Measurements from ENCODE around the gene ACOX3.

ACOX3 gene

GRCh38 chr4:8478801-8479744 is 38.5 kb upstream of the ACOX3 start:
- Histone ChIP-seq H3K27ac (no peak overlapping the region), H3K4me2 (no peak overlapping the region), H4K20me1 (ENCODE audit: insufficient read depth) (no peaks in the 10 kb centered on the region), H3K79me2 (ENCODE audit: insufficient read depth, low read depth) (no peaks in the 10 kb centered on the region), H3K4me3 (IDR thresholded peaks at IDR 0.05; ENCODE audit: insufficient read depth, low read depth, low read length) (no peak overlapping the region), H3K27me3 (ENCODE audit: insufficient read depth, low read depth) (no peaks in the 10 kb centered on the region), H3K4me1 (ENCODE audit: low read depth, poor library complexity, severe bottlenecking) (no peaks in the 10 kb centered on the region), H2AFZ (ENCODE audit: low read depth) (no peak overlapping the region), H3K9ac (no peak overlapping the region), H3K36me3 (ENCODE audit: insufficient read depth) (no peaks in the 10 kb centered on the region)
- TF ChIP-seq CTCF (conservative IDR thresholded peaks at IDR 0.05; ENCODE audit: low read depth, low read length), result no peak

GRCh38 chr4:8478371-8478770 is 37.8 kb upstream of the ACOX3 start:
- H3K27ac ChIP-seq, result no peak overlapping the region
- no peak overlapping the region for H3K9ac ChIP-seq
- no peaks in the 10 kb centered on the region for H3K4me1 ChIP-seq (ENCODE audit: low read depth, poor library complexity, severe bottlenecking)
- no peak for TF ChIP-seq CTCF (conservative IDR thresholded peaks at IDR 0.05; ENCODE audit: low read depth, low read length)
- H3K79me2 ChIP-seq (ENCODE audit: insufficient read depth, low read depth), result no peaks in the 10 kb centered on the region
- no peaks in the 10 kb centered on the region for H3K36me3 ChIP-seq (ENCODE audit: insufficient read depth)
- no peak overlapping the region for H3K4me2 ChIP-seq
- H3K4me3 ChIP-seq (IDR thresholded peaks at IDR 0.05; ENCODE audit: insufficient read depth, low read depth, low read length), result no peak overlapping the region
- no peaks in the 10 kb centered on the region for H3K27me3 ChIP-seq (ENCODE audit: insufficient read depth, low read depth)
- no peaks in the 10 kb centered on the region for H4K20me1 ChIP-seq (ENCODE audit: insufficient read depth)
- no peak overlapping the region for H2AFZ ChIP-seq (ENCODE audit: low read depth)

DNA sequence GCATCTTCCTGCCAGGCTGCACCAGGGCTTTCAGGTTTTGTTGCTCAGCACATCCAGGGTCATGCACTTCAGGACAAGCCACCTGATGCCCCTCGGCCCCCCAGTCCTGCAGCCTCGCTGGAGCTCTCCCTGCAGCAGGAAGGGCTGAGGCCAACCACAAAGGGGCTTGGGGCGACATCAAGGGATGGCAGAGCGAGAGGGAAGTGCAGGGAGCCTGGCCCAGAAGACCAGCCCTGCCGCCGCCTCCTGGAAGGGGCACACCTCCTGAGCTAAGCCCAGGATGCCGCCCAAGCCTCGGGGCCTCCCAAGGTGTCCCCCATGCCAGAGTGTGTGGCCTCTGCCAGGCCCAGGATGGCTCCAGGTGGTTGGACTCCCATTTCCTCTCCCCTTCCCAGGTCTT is 37.2 kb upstream of the ACOX3 start:
- no peaks in the 10 kb centered on the region for H3K4me1 ChIP-seq (ENCODE audit: low read depth, poor library complexity, severe bottlenecking)
- no peak overlapping the region for H3K4me3 ChIP-seq (IDR thresholded peaks at IDR 0.05; ENCODE audit: insufficient read depth, low read depth, low read length)
- TF ChIP-seq CTCF (conservative IDR thresholded peaks at IDR 0.05; ENCODE audit: low read depth, low read length), result no peak
- H3K27me3 ChIP-seq (ENCODE audit: insufficient read depth, low read depth), result no peaks in the 10 kb centered on the region
- H3K9ac ChIP-seq, result no peak overlapping the region
- no peak overlapping the region for H3K27ac ChIP-seq
- H3K79me2 ChIP-seq (ENCODE audit: insufficient read depth, low read depth), result no peaks in the 10 kb centered on the region
- H3K36me3 ChIP-seq (ENCODE audit: insufficient read depth), result no peaks in the 10 kb centered on the region
- H4K20me1 ChIP-seq (ENCODE audit: insufficient read depth), result no peaks in the 10 kb centered on the region
- no peak overlapping the region for H3K4me2 ChIP-seq
- no peak overlapping the region for H2AFZ ChIP-seq (ENCODE audit: low read depth)

GRCh38 chr4:8477095-8477635 is 36.6 kb upstream of the ACOX3 start:
- no peak overlapping the region for H3K4me3 ChIP-seq (IDR thresholded peaks at IDR 0.05; ENCODE audit: insufficient read depth, low read depth, low read length)
- no peaks in the 10 kb centered on the region for H4K20me1 ChIP-seq (ENCODE audit: insufficient read depth)
- H2AFZ ChIP-seq (ENCODE audit: low read depth), result no peak overlapping the region
- TF ChIP-seq CTCF (conservative IDR thresholded peaks at IDR 0.05; ENCODE audit: low read depth, low read length), result no peak
- no peaks in the 10 kb centered on the region for H3K36me3 ChIP-seq (ENCODE audit: insufficient read depth)
- H3K4me2 ChIP-seq, result no peak overlapping the region
- H3K79me2 ChIP-seq (ENCODE audit: insufficient read depth, low read depth), result no peaks in the 10 kb centered on the region
- H3K27me3 ChIP-seq (ENCODE audit: insufficient read depth, low read depth), result no peaks in the 10 kb centered on the region
- H3K4me1 ChIP-seq (ENCODE audit: low read depth, poor library complexity, severe bottlenecking), result no peaks in the 10 kb centered on the region
- no peak overlapping the region for H3K9ac ChIP-seq
- H3K27ac ChIP-seq, result no peak overlapping the region

Measured in KMS-11 (cell line).